ENCODE measurements around the gene KRT8. TPM values are rescaled to one million over a fixed set of nuclear protein-coding genes. Genes with fewer than 3 reads are reported as not detected.

The KRT8 gene
- total RNA-seq, 1 experiment from 2014 or later = 3,725 TPM

GRCh38 chr12:52918784-52919183 lies 13.9 kb upstream of the KRT8 start:
- Mint-ChIP-seq H3K4me3 (ENCODE audit: unreplicated experiment) (no peak overlapping the region), H3K27ac (ENCODE audit: unreplicated experiment) (peak overlapping the region; percentile 5), H3K36me3 (ENCODE audit: insufficient read depth, unreplicated experiment) (peaks cover 6% of the 10 kb centered on the region), H3K27me3 (ENCODE audit: insufficient read depth, unreplicated experiment) (no peaks in the 10 kb centered on the region), H3K9me3 (ENCODE audit: unreplicated experiment) (peaks cover 10% of the 10 kb centered on the region), H3K4me1 (ENCODE audit: low read depth, unreplicated experiment) (peaks cover 57% of the 10 kb centered on the region)
- no peaks in the 10 kb centered on the region for H3K27me3 ChIP-seq (replicated peaks; ENCODE audit: control insufficient read depth, insufficient read depth, low read length)
- no TSS peak for BruUV-seq (replicated peaks)
- POLR2A ChIA-PET = interaction anchor here (1.0 to 1.5 kb wide), 3 partner anchors 14 to 30 kb away, joined by 3 to 6 read pairs (median 4); partner anchors contain the start of genes KRT18 and KRT8
- TF ChIP-seq CTCF (IDR thresholded peaks at IDR 0.05; ENCODE audit: insufficient read depth in 1 of 2, low read depth in 1 of 2, low read length in 1 of 2, severe bottlenecking in 1 of 2, unreplicated experiment in 1 of 2) = no peak
- peaks cover 57% of the 10 kb centered on the region for H3K4me1 ChIP-seq
- H3K9me3 ChIP-seq = no peaks in the 10 kb centered on the region
- intact Hi-C loops (cut with micrococcal nuclease; ENCODE audit: unreplicated experiment) = no loop called here
- no peak overlapping the region for H3K4me3 ChIP-seq (ENCODE audit: low read depth, low read length)
- CTCF ChIA-PET = interaction anchor here (1.3 kb wide), 1 partner anchor 9 kb away, joined by 4 read pairs; no protein-coding TSS in a partner anchor
- no peaks in the 10 kb centered on the region for H3K36me3 ChIP-seq (ENCODE audit: control insufficient read depth, insufficient read depth, low read length)
- no peak for DNase-seq

GRCh38 chr12:52918351-52918750 lies 13.5 kb upstream of the KRT8 start:
- H3K4me3 ChIP-seq (ENCODE audit: low read depth, low read length) = no peak overlapping the region
- H3K4me1 ChIP-seq = peaks cover 57% of the 10 kb centered on the region
- peaks cover 61% of the 10 kb centered on the region for H3K4me1 Mint-ChIP-seq (ENCODE audit: low read depth, unreplicated experiment)
- DNase-seq = no peak
- no peak for TF ChIP-seq CTCF (IDR thresholded peaks at IDR 0.05; ENCODE audit: insufficient read depth in 1 of 2, low read depth in 1 of 2, low read length in 1 of 2, severe bottlenecking in 1 of 2, unreplicated experiment in 1 of 2)
- no peaks in the 10 kb centered on the region for H3K36me3 ChIP-seq (ENCODE audit: control insufficient read depth, insufficient read depth, low read length)
- POLR2A ChIA-PET = interaction anchor here (1.0 to 1.5 kb wide), 3 partner anchors 13 to 31 kb away, joined by 3 to 6 read pairs (median 4); partner anchors contain the start of genes KRT18 and KRT8
- no peak overlapping the region for H3K4me3 Mint-ChIP-seq (ENCODE audit: unreplicated experiment)
- no peaks in the 10 kb centered on the region for H3K27me3 Mint-ChIP-seq (ENCODE audit: insufficient read depth, unreplicated experiment)
- H3K27ac Mint-ChIP-seq (ENCODE audit: unreplicated experiment) = no peak overlapping the region
- intact Hi-C loops (cut with micrococcal nuclease; ENCODE audit: unreplicated experiment) = no loop called here
- no peaks in the 10 kb centered on the region for H3K27me3 ChIP-seq (replicated peaks; ENCODE audit: control insufficient read depth, insufficient read depth, low read length)
- peaks cover 6% of the 10 kb centered on the region for H3K36me3 Mint-ChIP-seq (ENCODE audit: insufficient read depth, unreplicated experiment)
- no peaks in the 10 kb centered on the region for H3K9me3 ChIP-seq
- CTCF ChIA-PET = interaction anchor here (1.3 kb wide), 1 partner anchor 9 kb away, joined by 4 read pairs; no protein-coding TSS in a partner anchor
- peaks cover 10% of the 10 kb centered on the region for H3K9me3 Mint-ChIP-seq (ENCODE audit: unreplicated experiment)
- BruUV-seq (replicated peaks) = no TSS peak

GRCh38 chr12:52917800-52918199 lies 12.9 kb upstream of the KRT8 start:
- CTCF ChIA-PET = interaction anchor here (1.3 kb wide), 1 partner anchor 10 kb away, joined by 4 read pairs; no protein-coding TSS in a partner anchor
- Histone ChIP-seq H3K9me3 (no peaks in the 10 kb centered on the region), H3K4me1 (peaks cover 57% of the 10 kb centered on the region), H3K4me3 (ENCODE audit: low read depth, low read length) (no peak overlapping the region), H3K36me3 (ENCODE audit: control insufficient read depth, insufficient read depth, low read length) (no peaks in the 10 kb centered on the region), H3K27me3 (replicated peaks; ENCODE audit: control insufficient read depth, insufficient read depth, low read length) (no peaks in the 10 kb centered on the region)
- Mint-ChIP-seq H3K27ac (ENCODE audit: unreplicated experiment) (no peak overlapping the region), H3K36me3 (ENCODE audit: insufficient read depth, unreplicated experiment) (peaks cover 6% of the 10 kb centered on the region), H3K4me3 (ENCODE audit: unreplicated experiment) (no peak overlapping the region), H3K27me3 (ENCODE audit: insufficient read depth, unreplicated experiment) (no peaks in the 10 kb centered on the region), H3K4me1 (ENCODE audit: low read depth, unreplicated experiment) (peaks cover 63% of the 10 kb centered on the region), H3K9me3 (ENCODE audit: unreplicated experiment) (peaks cover 10% of the 10 kb centered on the region)
- intact Hi-C loops (cut with micrococcal nuclease; ENCODE audit: unreplicated experiment) = no loop called here
- TF ChIP-seq CTCF (IDR thresholded peaks at IDR 0.05; ENCODE audit: insufficient read depth in 1 of 2, low read depth in 1 of 2, low read length in 1 of 2, severe bottlenecking in 1 of 2, unreplicated experiment in 1 of 2) = no peak
- BruUV-seq (replicated peaks) = no TSS peak
- no peak for DNase-seq
- POLR2A ChIA-PET = interaction anchor here (1.5 kb wide), 1 partner anchor 13 kb away, joined by 4 read pairs; the partner anchor contains the start of gene KRT8
